ENCODE measurements around the gene TRPM4.
"Not testable (repeated sequence)": the region's sequence is repeated elsewhere in the genome, so short reads cannot be mapped to it uniquely, and the experiment has no call there.

The TRPM4 gene

DNA sequence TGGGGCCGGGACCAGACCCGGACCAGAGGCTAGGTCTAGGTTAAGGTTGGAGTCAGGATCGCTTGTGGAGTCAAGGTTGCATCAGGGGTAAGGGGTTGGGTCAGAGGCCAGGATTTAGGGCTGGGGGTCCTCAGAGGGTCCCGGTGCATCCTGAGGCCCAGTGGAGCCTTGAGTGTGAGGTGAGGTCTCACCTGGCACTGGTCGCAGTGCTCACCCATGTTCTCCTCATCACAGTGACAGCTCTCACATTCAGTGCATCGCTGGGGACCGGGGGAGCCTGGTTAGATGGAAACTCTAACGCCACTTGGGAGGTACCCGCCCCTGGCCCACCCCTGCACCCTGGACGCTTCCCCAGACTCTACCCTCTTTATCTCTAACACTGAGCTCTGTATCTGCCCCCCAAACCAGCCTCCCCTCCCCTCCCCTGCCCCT is 5.5 kb upstream of the TRPM4 start:
- DNase-seq, result no peak

DNA sequence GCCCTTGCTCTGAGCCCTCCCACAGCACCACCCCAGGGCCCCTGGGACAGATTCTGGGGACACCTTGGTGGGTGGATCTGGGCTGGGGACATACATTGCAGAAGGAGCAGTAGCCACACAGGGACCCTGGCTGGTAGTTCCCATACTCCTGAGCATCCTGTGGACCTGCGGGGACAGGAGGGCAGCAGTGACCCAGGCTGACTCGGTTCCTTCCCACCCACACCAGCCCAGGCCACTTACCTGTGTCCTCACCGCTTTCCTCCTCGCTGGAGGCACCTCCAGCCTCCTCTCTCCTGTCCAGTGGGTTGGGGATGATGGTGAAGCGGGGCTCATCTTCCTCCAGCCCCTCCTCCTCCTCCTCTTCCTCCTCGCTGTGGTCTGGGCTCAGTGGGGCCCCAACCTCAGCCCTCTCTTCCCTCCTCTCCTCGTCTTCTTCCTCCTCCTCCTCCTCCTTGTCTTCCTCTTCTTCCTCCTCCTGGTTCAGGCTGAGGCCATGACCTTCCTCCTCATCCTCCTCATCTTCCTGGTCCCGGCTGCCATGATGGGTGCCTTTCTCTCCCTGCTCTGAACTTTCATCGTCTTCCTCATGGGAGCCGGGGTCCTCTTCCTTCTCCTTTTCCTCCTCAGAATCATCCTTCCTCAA is 4.3 kb upstream of the TRPM4 start:
- no peak for DNase-seq

DNA sequence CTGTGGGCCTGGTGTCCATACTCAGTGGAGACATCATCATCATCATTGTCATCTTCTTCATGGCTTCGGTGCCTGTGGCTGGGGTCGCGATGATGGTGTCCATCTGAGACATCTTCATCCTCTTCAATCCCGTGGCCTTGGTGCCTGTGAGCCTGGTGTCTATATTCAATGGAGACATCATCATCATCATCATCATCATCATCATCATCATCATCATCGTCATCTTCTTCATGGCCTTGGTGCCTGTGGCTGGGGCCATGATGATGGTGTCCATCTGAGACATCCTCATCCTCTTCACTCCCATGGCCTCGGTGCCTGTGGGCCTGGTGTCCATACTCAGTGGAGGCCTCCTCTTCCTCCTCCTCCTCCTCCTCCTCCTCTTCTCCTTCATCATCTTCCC is 3.3 kb upstream of the TRPM4 start:
- no peak for DNase-seq

DNA sequence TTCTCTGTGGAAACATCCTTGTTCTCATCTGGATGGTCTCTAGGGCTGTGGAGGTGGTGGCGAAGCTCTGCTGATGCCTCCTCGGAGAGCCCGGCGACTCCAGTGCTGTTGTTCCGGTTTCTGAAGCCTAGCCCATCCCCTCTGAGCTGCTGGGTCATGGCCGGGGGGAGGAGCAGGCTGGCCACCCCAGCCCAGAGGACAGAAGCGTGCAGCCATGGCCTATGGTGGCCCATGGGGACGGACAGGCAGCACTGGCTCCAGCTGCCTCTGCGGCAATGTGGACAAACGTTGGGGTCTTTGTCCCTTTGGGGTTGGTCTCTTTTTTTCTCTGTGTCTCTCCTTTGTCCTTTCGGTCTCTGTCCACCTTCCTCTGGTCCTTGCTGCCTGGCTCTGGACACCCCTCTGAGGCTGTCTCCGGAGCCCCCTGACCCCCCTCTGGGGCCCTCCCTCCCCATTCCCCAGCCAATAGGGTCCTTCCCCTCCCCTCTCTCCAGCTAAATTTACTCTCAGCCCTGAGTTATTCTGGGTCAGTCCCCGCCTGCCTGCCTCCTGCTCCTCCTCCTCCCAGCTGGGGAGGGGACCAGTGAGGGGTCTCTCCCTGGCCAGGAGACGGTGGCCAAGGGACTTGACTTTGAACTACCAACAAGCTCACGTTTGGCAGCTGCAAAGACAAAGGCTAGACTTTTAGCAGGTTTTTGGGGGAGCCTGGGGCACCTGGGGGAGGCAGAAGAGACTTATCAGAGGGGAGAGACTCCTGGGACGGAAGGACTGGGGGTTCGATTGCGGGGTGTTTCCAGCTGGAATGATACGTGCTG is 2.4 kb upstream of the TRPM4 start, which contains the start of gene HRC:
HRC (minus strand) TSS at position 392 of the 815 bp plus-strand sequence; CDS start at position 233, 159 bp downstream.
- no peak for DNase-seq

DNA sequence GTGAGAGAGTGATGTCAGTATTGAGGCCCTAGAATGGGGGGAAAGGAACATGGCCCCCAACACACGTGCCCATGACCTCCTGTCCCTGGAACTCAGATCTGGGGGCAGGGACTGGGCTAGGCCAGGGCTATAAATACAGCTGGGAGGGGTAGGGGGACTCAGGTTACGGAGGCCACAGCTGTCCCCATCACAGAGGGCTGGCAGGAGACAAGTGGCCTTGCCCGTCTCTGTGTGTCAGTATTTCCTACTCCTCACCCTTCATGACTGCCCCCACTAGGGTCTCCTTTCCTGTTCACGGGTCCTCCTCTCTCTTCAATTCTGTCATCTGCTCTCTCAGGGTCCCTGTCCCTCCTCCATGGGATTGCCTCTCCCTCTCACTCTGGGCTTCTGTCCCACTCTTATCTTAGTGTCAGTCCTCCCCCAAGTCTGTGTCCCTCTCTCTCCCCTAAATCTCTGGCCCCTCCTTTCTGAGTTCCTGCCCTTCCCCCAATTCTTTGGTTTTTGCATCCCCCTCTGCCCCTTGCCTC is 1.7 kb upstream of the TRPM4 start:
- no peak for DNase-seq

DNA sequence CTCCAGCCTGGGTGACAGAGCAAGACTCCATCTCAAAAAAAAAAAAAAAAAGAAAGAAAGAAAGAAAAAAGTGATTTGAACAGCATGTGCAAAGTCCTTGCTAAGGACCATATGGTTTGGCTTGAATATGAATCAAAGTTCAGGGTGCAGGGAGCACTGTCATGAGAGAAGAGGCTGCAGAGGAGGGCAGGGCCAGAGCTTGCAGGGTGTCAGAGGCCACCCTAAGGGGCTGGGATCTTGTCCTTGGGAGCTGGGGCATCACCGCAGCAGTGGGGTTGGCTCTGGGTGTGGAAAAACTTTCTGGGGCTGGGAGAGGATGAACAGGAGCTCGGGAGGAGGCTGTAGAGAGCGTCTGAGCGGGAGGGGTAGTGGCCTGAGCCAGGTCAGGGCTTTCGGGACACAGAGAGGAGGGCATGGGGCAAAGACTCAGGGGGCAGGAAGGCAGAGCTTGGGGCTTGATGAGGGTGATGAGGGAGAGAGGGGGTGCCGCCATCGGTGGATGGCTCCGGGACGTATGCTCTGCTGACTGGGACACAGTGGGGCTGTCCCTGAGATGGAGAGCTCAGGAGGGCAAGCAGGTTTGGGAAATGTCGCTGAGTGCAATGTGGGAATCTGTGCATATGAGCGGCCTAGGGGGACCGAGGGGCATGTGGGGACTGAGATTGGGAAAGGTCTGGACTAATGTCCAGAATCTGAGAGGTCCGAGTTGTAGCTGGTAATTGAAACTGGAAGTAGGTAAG is 3.0 kb downstream of the TRPM4 start:
- no peak for DNase-seq

DNA sequence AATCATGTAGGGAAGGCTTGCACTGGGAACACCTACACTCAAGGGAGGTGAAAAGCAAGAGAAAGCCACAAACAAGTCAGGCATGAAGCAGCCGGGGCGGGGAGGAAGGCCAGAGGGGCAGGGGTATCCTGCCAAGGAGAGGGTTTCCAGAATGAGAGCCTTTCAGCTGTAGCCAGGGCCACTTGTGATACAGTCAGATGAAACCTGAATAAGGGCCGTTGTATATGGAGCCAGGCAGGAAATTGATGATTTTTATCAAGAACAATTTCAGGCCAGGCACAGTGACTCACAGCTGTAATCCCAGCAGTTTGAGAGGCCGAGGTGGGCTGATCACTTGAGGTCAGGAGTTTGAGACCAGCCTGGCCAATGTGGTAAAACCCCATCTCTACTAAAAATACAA is 4.4 kb downstream of the TRPM4 start:
- no peak for DNase-seq

DNA sequence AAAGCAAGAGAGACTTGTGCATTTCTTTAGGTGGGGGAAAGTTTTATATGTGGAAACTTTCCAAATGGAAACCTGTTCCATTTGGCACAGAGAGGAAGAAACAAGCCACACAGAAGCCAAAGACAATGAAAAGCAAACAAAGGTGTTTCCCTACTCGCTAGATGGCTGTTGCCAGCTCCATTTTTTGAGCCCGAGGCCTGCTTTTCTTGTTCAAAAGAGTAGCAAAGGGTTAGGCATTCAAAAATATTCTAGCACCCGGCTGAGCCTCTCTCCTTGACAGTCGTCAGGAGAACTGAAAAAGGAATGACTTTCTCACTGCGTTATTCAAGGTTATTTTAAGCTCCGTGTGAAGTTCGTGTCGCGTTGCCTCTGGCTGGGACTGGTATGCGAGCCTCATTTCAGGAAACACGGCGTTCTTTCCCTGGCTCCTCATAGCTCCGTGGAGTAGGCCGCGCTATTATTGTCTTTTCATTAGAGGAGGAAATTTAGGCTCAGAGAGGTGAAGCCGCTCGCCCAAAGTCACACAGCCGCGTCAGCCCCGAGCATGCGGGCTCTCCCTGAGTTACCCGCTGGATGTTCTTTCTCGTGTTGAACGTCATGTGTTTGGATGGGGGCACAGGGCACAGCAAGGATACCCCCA is 7.6 kb downstream of the TRPM4 start:
- DNase-seq, result no peak

DNA sequence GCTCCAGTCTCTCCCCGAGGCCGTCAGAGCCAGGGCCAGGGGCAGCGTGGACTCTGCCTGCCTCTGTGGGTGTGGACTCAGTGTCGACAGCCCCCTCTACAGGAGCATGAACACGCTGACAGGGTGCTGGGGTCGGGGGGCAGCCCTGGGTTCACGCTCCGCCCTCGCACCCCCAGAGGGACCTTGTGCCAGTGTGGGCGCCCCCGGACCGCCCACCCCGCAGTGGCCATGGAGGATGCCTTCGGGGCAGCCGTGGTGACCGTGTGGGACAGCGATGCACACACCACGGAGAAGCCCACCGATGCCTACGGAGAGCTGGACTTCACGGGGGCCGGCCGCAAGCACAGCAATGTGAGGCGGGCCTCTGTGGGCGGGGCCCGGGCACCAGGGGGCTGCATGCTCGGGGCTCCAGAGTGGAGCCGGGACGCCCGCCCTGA is 8.3 kb downstream of the TRPM4 start:
- DNase-seq, result no peak

DNA sequence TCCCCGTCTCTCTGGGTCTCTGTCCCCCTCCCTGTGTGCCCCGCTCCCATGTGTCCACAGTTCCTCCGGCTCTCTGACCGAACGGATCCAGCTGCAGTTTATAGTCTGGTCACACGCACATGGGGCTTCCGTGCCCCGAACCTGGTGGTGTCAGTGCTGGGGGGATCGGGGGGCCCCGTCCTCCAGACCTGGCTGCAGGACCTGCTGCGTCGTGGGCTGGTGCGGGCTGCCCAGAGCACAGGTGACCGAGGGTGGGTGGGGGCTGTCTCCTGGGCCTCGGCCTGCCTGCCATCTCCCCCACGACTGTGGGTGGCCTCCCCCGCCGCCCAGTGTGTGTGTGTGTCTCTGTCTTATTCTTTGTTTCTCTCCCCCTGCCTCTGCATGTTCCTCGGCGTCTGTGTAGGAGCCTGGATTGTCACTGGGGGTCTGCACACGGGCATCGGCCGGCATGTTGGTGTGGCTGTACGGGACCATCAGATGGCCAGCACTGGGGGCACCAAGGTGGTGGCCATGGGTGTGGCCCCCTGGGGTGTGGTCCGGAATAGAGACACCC is 10.3 kb downstream of the TRPM4 start:
- DNase-seq, result no peak

DNA sequence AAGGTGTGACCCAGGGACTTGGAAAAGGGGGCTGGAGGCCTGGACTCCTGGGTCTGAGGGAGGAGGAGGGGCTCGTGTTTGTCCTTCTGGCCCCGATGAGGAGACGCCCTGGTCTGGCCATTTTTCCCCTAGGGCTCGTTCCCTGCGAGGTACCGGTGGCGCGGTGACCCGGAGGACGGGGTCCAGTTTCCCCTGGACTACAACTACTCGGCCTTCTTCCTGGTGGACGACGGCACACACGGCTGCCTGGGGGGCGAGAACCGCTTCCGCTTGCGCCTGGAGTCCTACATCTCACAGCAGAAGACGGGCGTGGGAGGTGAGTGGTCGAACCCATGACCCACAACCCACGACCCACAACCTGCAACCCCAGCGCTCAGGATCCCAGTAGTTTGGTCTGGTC is 10.8 kb downstream of the TRPM4 start:
- DNase-seq, result no peak

DNA sequence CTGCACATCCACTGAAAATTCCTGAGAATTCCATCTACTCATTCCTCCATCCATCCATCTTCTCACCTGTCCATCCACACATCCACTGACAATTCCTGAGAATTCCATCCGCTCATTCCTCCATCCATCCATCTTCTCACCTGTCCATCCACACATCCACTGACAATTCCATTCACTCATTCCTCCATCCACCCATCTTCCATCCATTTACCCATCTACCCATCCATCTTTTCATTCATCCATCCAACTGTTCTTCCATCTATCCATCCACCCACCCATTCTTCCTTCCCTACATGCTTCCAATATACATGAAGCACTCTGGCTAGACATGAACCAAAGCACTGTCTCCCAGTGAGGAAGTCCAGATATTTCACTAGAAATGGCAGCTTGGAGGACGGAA is 15.6 kb downstream of the TRPM4 start:
- DNase-seq, result no peak

DNA sequence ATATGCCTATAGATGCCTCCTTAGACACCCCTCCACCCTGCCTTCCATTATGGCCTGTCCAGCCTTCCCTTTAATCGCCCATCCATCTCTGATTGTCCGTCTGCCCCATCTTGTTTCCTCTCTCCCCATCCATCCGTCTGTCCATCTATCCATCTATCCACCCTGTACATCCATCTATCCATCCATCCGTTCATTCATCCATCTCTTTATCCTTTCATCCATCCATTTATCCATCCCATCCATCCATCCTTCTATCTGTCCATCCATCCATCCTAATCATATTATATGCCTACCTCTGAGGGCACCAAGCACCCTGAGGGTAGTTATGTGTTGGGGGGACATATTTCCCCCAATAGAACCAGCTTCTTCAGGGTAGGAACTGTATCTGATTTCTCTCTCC is 23.1 kb downstream of the TRPM4 start:
- DNase-seq, result no peak

DNA sequence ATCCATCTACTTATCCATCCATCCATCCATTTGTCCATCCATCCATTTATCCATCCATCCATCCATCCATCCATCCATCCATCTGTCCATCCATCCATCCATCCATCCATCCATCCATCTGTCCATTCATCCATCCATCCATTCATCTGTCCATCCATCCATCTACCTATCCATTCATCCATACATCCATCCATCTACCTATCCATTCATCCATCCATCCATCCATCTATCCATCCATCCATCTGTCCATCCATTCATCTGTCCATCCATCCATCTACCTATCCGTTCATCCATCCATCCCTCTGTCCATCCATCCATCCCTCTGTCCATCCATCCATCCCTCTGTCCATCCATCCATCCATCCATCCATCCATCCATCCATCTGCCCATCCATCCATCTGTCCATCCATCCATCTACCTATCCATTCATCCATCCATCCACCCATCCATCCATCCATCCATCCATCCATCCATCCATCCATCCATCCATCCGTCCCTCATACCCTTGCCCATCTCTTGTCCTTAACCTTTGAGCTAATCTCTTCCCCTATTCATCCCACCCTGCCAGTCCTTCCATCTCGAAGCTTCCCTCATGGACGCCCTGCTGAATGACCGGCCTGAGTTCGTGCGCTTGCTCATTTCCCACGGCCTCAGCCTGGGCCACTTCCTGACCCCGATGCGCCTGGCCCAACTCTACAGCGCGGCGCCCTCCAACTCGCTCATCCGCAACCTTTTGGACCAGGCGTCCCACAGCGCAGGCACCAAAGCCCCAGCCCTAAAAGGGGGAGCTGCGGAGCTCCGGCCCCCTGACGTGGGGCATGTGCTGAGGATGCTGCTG is 24.6 kb downstream of the TRPM4 start:
- DNase-seq, result not testable (repeated sequence)

DNA sequence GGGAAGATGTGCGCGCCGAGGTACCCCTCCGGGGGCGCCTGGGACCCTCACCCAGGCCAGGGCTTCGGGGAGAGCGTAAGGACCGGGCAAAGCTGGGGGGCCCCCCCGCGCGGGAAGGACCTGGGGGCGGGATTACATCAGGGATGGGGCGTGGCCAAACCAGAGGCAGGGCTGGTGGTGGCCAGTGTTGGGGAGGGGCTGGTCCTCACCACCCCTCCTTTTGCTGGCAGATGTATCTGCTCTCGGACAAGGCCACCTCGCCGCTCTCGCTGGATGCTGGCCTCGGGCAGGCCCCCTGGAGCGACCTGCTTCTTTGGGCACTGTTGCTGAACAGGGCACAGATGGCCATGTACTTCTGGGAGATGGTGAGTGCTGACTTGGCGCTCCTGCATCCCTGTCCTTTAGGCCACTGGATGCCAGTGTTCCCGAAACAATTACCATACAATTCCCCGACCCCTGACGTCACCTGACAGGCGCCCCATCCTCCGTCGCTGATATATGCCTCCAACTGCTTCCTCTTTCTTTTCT is 25.3 kb downstream of the TRPM4 start:
- no peak for DNase-seq

DNA sequence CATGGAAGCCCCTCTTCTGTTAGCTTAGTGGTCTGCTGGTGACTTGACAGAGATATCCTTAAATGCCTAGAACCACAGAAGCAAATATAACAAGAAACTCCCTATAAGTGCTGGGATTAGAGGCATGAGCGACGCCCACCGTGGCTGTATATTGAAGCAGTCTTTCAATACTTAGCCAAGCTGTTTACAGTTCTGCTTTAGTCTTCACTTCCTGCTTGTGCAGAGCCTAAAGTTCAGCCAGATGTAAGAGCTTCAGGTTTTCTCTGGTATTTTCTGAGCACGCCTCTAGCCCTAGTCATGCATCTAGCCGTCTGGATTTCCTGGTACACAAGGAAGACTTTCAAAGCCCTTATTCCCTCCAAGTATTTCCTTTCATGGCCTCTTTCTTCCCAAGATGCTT is 28.5 kb downstream of the TRPM4 start:
- DNase-seq, result no peak

DNA sequence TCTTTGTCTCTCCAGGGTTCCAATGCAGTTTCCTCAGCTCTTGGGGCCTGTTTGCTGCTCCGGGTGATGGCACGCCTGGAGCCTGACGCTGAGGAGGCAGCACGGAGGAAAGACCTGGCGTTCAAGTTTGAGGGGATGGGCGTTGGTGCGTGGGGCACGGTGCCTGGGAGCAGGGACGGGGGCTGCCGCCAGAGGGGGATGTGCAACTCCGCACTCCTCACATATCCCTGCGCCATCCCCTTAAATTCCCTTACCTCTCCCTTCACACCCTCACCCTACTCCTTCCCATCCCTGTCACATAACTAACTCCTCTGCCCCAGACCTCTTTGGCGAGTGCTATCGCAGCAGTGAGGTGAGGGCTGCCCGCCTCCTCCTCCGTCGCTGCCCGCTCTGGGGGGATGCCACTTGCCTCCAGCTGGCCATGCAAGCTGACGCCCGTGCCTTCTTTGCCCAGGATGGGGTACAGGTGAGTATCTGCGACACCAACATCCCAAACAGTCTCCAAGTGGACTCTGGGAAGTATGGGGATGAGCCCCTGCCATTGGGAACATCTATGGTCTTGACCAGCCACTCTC is 31.1 kb downstream of the TRPM4 start:
- no peak for DNase-seq

DNA sequence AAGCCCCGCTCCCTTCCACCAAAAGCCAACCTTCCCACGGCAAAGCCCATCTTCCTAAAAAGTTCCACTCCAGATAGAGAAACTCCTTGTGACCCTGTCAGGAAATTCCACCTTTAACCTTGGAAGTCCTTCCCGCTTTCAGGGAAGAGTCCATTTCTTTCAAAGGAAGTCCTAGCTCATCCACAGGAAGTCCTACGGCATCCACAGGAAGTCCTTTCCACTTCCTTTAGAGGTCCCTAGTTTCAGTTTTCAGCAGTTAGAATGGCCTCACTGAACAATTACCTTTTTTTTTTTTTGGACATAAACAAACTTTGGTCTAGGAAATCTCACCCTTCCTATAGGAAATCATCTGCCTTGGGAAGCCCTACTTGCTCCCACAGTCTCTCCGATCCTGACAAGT is 31.7 kb downstream of the TRPM4 start:
- DNase-seq, result no peak

DNA sequence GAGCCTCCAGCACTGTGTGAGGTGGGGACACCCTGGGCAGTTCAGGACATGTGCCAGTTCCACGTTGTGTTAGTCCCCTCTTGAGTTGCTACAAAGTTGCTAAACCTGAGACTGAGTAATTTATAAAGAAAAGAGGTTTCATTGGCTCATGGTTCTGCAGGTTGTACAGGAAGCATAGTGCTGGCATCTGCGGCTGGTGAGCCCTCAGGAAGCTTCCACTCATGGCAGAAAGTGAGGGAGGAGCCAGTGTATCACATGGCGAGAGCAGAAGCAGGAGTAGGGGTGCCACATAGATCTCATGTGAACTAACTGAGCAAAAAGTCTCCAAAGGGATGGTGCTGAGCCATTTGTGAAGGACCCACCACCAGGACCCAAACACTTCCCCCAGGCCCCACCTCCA is 33.2 kb downstream of the TRPM4 start:
- no peak for DNase-seq

DNA sequence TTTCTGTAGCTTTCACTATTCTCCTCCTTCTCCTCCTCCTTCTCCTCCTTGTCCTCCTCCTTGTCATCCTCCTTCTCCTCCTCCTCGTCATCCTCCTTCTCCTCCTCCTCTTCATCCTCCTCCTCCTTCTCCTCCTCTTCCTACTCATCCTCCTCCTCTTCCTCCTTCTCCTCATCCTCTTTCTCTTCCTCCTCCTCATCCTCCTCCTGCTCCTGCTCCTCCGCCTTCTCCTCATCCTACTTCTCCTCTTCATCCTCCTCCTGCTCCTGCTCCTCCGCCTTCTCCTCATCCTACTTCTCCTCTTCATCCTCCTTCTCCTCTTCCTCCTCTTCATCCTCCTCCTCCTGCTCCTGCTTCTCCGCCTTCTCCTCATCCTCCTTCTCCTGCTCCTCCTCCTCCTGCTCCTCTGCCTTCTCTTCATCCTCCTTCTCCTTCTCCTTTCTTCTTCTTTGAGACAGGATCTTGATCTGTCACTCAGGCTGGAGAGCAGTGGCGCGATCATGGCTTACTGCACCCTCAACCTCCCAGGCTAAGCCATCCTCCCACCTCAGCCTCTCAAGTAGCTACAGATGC is 36.3 kb downstream of the TRPM4 start:
- DNase-seq, result no peak

DNA sequence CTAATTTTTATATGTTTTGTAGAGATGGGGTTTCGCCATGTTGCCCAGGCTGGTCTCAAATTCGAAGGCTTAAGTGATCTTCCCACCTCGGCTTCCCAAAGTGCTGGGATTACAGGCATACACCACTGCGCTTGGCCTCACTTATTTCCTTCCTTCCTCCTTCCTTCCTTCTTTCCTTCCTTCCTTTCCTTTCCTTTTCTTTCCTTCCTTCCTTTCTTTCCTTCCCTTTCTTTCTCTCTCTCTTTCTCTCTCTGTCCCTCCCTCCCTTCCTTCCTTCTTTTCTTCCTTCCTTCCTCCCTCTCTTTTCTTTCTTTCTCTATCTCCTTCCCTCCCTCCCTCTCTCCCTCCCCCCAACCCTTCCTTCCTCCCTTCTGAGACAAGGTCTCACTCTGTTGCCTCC is 36.8 kb downstream of the TRPM4 start:
- no peak for DNase-seq

All from CD4-positive, alpha-beta T cell treated with Interleukin-1 beta for 1 hour (primary cell).